HUES6 (cell line): ENCODE measurements around the gene TBC1D19.

Source experiments
- H3K27ac ChIP-seq: 2 replicates; pipeline ENCODE4 v1.7.0; 2013; ENCODE audit warnings: low read depth, mild to moderate bottlenecking, low read length, inconsistent platforms
- H3K27me3 ChIP-seq: 2 replicates; pipeline ENCODE4 v1.6.1; 2013; ENCODE audit warnings: low read length; ENCODE audit not compliant: control insufficient read depth, insufficient read depth
- H3K36me3 ChIP-seq: 2 replicates; pipeline ENCODE4 v1.6.1; 2013; ENCODE audit warnings: low read length; ENCODE audit not compliant: control insufficient read depth, insufficient read depth
- H3K4me1 ChIP-seq: 2 replicates; pipeline ENCODE4 v1.6.1; 2013; ENCODE audit warnings: low read length; ENCODE audit not compliant: control insufficient read depth, insufficient read depth
- H3K4me3 ChIP-seq: 2 replicates; pipeline ENCODE4 v1.5.1; 2013; ENCODE audit warnings: low read depth, low read length
- H3K9ac ChIP-seq: one replicate; pipeline ENCODE4 v1.6.1; 2013; ENCODE audit warnings: mild to moderate bottlenecking, low read length
- H3K9me3 ChIP-seq: 2 replicates; pipeline ENCODE4 v1.6.1; 2013; ENCODE audit warnings: low read depth, low read length; ENCODE audit not compliant: control insufficient read depth, insufficient read depth

Gene TBC1D19

DNA sequence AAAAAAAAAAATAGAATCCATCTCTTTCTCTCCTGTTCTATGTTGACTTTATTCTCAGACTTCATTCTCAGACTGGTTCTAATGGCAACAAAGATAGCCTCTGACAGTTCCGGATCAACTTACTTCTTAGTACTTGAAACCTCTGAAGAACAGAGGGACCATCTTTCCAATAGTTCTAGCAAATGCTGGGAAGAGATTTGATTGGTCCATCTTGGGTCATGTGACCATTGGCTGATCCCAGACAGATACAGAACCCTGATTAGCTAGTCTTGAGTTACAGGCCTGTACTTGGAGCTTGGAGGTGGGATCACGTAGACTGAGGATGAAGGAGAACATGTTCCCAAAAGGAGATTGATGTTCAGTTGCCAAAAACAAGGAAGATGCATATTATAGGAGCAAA is 209.9 kb downstream of the TBC1D19 start:
- Histone ChIP-seq H3K27me3 (no peaks in the 10 kb centered on the region), H3K36me3 (no peaks in the 10 kb centered on the region), H3K4me1 (no peaks in the 10 kb centered on the region), H3K9me3 (no peaks in the 10 kb centered on the region), H3K27ac (no peak overlapping the region), H3K9ac (no peak overlapping the region), H3K4me3 (no peak overlapping the region)

DNA sequence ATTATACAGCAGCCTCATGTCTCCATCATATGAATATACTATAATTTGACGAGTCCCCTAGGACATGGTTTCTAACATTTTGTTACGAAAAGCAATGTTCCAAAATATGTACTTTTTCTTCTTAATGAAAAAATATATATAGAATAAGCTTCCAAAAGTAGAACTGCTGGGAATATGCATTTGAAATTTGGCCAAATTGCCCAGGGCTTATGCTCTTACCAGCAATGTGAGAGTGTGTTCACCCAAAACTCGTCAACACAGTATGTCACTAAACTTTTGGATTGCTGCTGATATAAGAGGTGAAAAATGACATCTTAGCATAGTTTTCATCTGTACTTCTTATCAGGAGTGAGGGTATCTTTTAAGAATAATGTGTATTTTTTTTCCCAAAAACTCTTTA is 212.2 kb downstream of the TBC1D19 start:
- Histone ChIP-seq H3K4me3 (no peak overlapping the region), H3K4me1 (no peaks in the 10 kb centered on the region), H3K36me3 (no peaks in the 10 kb centered on the region)

DNA sequence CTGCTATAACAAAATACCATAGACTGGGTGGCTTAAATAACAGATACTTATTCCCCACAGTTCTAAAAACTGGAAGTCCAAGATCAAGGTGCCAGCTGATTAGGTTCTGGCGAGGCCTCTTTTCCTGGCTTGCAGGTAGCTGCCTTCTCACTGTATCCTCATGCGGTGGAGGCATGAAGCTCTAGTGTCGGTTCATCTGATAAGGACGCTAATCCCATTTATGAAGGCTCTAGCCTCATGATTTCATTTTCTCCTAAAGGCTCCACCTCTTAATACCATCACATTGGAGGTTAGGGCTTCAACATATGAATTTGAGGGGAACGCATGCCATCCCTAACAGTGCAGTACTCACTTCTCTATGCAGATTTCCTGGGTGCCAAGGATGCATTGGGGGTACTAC is 218.9 kb downstream of the TBC1D19 start:
- no peaks in the 10 kb centered on the region for H3K9me3 ChIP-seq
- H3K27me3 ChIP-seq = no peaks in the 10 kb centered on the region
- H3K36me3 ChIP-seq = no peaks in the 10 kb centered on the region
- H3K9ac ChIP-seq = no peak overlapping the region
- peaks cover 6% of the 10 kb centered on the region; the same call in 1 of the 2 replicates for H3K4me1 ChIP-seq
- no peak overlapping the region for H3K27ac ChIP-seq
- H3K4me3 ChIP-seq = no peak overlapping the region

More for the DNA sequence above, 212.2 kb downstream of the TBC1D19 start:
- Histone ChIP-seq H3K9ac (no peak overlapping the region), H3K9me3 (no peaks in the 10 kb centered on the region), H3K27me3 (no peaks in the 10 kb centered on the region), H3K27ac (no peak overlapping the region)

DNA sequence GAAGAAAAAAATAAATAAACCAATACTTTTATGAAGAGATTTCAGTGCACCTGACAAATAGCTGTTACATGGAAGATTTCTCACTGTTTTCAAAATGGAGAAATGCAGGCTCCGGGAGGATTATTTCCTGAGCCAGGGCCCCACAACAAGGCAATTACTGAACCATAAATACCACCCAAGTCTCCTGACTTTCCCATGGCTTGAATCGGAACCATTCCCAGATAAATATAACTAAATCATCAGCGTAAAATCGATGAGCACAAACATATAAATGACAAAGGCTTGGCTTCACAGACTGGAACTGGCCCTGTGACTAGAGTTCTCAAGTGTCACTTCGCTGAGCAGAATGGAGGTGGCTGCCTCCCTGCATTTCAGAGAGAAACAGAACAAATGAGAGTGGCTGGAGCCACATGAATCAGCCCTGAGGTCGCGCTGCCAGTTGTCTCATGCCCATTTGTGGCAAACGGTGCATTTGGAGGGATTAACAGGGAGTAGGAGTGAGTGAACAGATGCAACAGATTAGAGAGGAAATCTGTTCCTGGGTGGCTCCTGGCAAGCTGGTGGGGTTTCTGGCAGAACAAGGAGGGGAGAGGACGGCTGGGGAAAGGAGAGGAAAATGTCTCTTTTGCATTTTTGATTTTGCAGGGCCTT is 219.5 kb downstream of the TBC1D19 start:
- Histone ChIP-seq H3K4me3 (no peak overlapping the region), H3K27ac (no peak overlapping the region), H3K36me3 (no peaks in the 10 kb centered on the region), H3K9me3 (no peaks in the 10 kb centered on the region), H3K4me1 (peaks cover 6% of the 10 kb centered on the region; the same call in 1 of the 2 replicates), H3K9ac (peak overlapping the region; percentile 10), H3K27me3 (no peaks in the 10 kb centered on the region)

DNA sequence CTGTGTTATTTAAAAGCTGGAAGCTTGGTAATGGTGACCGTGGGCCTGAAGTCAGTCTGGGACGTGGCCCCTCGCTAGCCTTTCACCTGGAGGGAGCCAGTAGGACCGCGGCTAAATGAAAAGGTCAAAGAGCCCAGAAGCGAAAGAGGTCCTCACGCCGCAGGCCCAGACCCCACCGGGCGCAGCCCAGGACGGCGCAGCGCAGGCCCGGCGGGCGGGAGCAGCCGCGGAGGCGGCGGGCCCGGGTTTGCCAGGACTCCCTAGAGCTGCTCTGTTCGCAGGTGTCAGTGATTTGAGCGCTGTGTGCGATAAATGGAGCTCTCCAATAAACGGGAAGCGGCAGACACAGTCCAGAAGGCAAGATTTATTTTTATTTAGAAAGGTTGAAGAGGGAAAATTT is 220.6 kb downstream of the TBC1D19 start:
- Histone ChIP-seq H3K27ac (no peak overlapping the region), H3K9ac (no peak overlapping the region), H3K4me1 (peaks cover 6% of the 10 kb centered on the region; the same call in 1 of the 2 replicates), H3K9me3 (no peaks in the 10 kb centered on the region), H3K27me3 (no peaks in the 10 kb centered on the region), H3K4me3 (no peak overlapping the region), H3K36me3 (no peaks in the 10 kb centered on the region)

DNA sequence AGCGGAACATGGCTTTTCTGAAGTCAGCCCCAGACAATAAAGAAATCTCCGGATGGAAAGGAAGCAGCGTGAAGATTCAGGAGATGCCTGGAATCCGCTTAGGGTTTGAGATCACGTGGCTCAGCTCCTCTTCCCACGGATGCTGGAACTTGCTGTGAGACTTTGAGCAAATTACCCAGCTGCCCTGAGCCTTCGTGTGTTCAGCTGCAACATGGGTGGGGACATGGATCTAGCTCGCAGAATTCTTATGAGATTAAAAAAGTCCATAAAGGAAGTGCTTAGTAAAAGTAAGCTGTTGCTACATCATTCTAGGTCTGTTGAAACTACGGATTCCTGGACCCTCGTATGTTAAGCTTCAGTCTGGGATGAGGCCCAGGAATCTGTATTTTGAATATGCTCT is 221.0 kb downstream of the TBC1D19 start:
- Histone ChIP-seq H3K27ac (no peak overlapping the region), H3K9me3 (no peaks in the 10 kb centered on the region), H3K4me1 (peaks cover 6% of the 10 kb centered on the region; the same call in 1 of the 2 replicates), H3K36me3 (no peaks in the 10 kb centered on the region), H3K4me3 (no peak overlapping the region), H3K9ac (no peak overlapping the region), H3K27me3 (no peaks in the 10 kb centered on the region)
